Stomach (tissue), 9 donors: ENCODE measurements around the gene NEUROG2. TPM values are rescaled to one million over a fixed set of nuclear protein-coding genes. Genes with fewer than 3 reads are reported as not detected.
"Not testable (repeated sequence)": the region's sequence is repeated elsewhere in the genome, so short reads cannot be mapped to it uniquely, and the experiment has no call there.

Experiments
- DNase-seq, 2 donors: peaks; one replicate each; pipeline versions ENCODE4 v3.0.0 to v3.0.0-alpha.2; 2013 to 2019
- H3K27ac ChIP-seq, 5 donors: fragments of 200-600 bp in 4 of 5; sonication (generic) in 4 of 5; one replicate each; pipeline ENCODE4 v1.5.1; 2013 to 2019; ENCODE audit warnings: mild to moderate bottlenecking in 1 of 5, moderate library complexity in 1 of 5
- H3K27me3 ChIP-seq, 3 donors: fragments of 200-600 bp; sonication (generic); one replicate each; pipeline ENCODE4 v1.5.1; 2017 to 2019; ENCODE audit warnings: mixed run types in 1 of 3
- H3K36me3 ChIP-seq, 4 donors: fragments of 200-600 bp; sonication (generic); 1 replicate in 3 of 4; 2 replicates in 1 of 4; pipeline ENCODE4 v1.5.1; 2016 to 2019
- H3K4me1 ChIP-seq, 4 donors: fragments of 200-600 bp; sonication (generic); one replicate each; pipeline ENCODE4 v1.5.1; 2016 to 2019
- H3K4me3 ChIP-seq, 4 donors: fragments of 200-600 bp; sonication (generic) in 3 of 4; one replicate each; pipeline ENCODE4 v1.5.1; 2016 to 2019; ENCODE audit warnings: mild to moderate bottlenecking in 1 of 4
- H3K9me3 ChIP-seq, 4 donors: fragments of 200-600 bp; sonication (generic); one replicate each; pipeline ENCODE4 v1.5.1; 2016 to 2019
- CTCF ChIP-seq, 7 experiments: fragments of 450-650 bp in 4 of 7; fragments of 200-600 bp in 3 of 7; sonication (generic) in 3 of 7; IDR thresholded peaks; one replicate each; pipeline ENCODE4 v1.5.1; 2016 to 2019; ENCODE audit warnings: antibody characterized with exemption in 7 of 7, control low read depth in 2 of 7, mild to moderate bottlenecking in 1 of 7
- EP300 ChIP-seq: sonication (generic); formaldehyde crosslinking; IDR thresholded peaks from one replicate; pipeline ENCODE4 v1.6.1; 2017; ENCODE audit warnings: antibody characterized with exemption
- POLR2A ChIP-seq, 4 donors: fragments of 450-650 bp; IDR thresholded peaks; one replicate each; pipeline ENCODE4 v1.6.1; 2016; ENCODE audit warnings: antibody characterized with exemption in 4 of 4, control low read depth in 2 of 4, mild to moderate bottlenecking in 1 of 4, moderate library complexity in 1 of 4
- POLR2AphosphoS5 ChIP-seq, 3 donors: sonication (generic); formaldehyde crosslinking; IDR thresholded peaks; one replicate each; pipeline ENCODE4 v1.6.1; 2016; ENCODE audit warnings: antibody characterized with exemption in 3 of 3
- WGBS, 5 donors: extraction: QIAGEN DNeasy Blood & Tissue Kit in 3 of 5; methylation state at CpG; one replicate each; pipeline versions ENCODE4 v1.1.5 to v1.1.7; 2013 to 2018; 5-methylcytosine and 5-hydroxymethylcytosine counted together
- intact Hi-C: fragments of 100-400 bp; cut with DNase I; formaldehyde crosslinking; loops from one replicate; pipeline ENCODE4 v1.15.1; 2023; ENCODE audit warnings: low total_unique reads
- polyA plus RNA-seq, 3 donors: library from polyadenylated mRNA; stranded (reverse); fragments of 200-250 nt; gene quantifications; one replicate each; pipeline ENCODE4 v1.2.3, GENCODE V29; 2013
- total RNA-seq, 5 donors: library from RNA; depleted of rRNA; stranded (reverse); fragments of >200 nt; gene quantifications; one replicate each; pipeline versions ENCODE4 v1.1.0 to v1.2.3, GENCODE V29; 2014 to 2016
- donor health status: healthy with polysubstance abuse.
- donor health status: Bipolar disorder and iron deficiency.
- donor health status: healthy.

NEUROG2 gene
- total and polyA plus RNA-seq, 8 donors = not detected

- intact Hi-C loops = no loop called here
- TF ChIP-seq EP300 (no peak), POLR2AphosphoS5 (IDR thresholded peaks at IDR 0.05) (no peak), POLR2A (IDR thresholded peaks at IDR 0.05) (no peak), CTCF (IDR thresholded peaks at IDR 0.05) (no peak)
- no peak overlapping the region for H3K4me3 ChIP-seq
- H3K27me3 ChIP-seq = no peaks in the 10 kb centered on the region
- H3K9me3 ChIP-seq = no peaks in the 10 kb centered on the region
- no peak overlapping the region for H3K27ac ChIP-seq
- H3K36me3 ChIP-seq = peaks cover 0 to 6% (median 0%) of the 10 kb centered on the region in 4 donors
- H3K4me1 ChIP-seq = no peaks in the 10 kb centered on the region
- no peak for DNase-seq
- WGBS, 5 donors = 59 to 92% (median 77%) methylated on average over 2 of the region's 2 CpGs
These were observed 44.1 kb upstream of the NEUROG2 start for GRCh38 chr4:112560084-112560483.

GRCh38 chr4:112559053-112559452 is 43.1 kb upstream of the NEUROG2 start:
- no peaks in the 10 kb centered on the region for H3K27me3 ChIP-seq
- H3K36me3 ChIP-seq = peaks cover 0 to 6% (median 0%) of the 10 kb centered on the region in 4 donors
- intact Hi-C loops = no loop called here
- no peak for DNase-seq
- H3K4me1 ChIP-seq = no peaks in the 10 kb centered on the region
- 92 to 99% (median 94%) methylated on average over 3 of the region's 3 CpGs for WGBS, 5 donors
- no peak for TF ChIP-seq POLR2A (IDR thresholded peaks at IDR 0.05)
- H3K4me3 ChIP-seq = no peak overlapping the region
- no peaks in the 10 kb centered on the region for H3K9me3 ChIP-seq
- H3K27ac ChIP-seq = no peak overlapping the region

GRCh38 chr4:112557676-112558411 is 41.9 kb upstream of the NEUROG2 start:
- Histone ChIP-seq H3K4me1 (no peaks in the 10 kb centered on the region), H3K9me3 (no peaks in the 10 kb centered on the region), H3K36me3 (peaks cover 0 to 6% (median 0%) of the 10 kb centered on the region in 4 donors), H3K4me3 (no peak overlapping the region), H3K27ac (no peak overlapping the region), H3K27me3 (no peaks in the 10 kb centered on the region)
- no peak for DNase-seq
- intact Hi-C loops = no loop called here
- TF ChIP-seq CTCF (IDR thresholded peaks at IDR 0.05) = no peak
- no peak for TF ChIP-seq POLR2A (IDR thresholded peaks at IDR 0.05)
- no peak for TF ChIP-seq EP300
- no peak for TF ChIP-seq POLR2AphosphoS5 (IDR thresholded peaks at IDR 0.05)
- 92 to 100% (median 96%) methylated on average over 2 of the region's 2 CpGs for WGBS, 5 donors

GRCh38 chr4:112554271-112554670 is 38.3 kb upstream of the NEUROG2 start:
- H3K4me1 ChIP-seq, H3K9me3 ChIP-seq, H3K4me3 ChIP-seq, intact Hi-C loops, H3K27ac ChIP-seq, H3K27me3 ChIP-seq, H3K36me3 ChIP-seq, DNase-seq: not testable (repeated sequence)
- WGBS, 5 donors = 93 to 100% (median 97%) methylated on average over 2 to 3 of the region's 3 CpGs

- Histone ChIP-seq H3K27ac (no peak overlapping the region), H3K4me3 (no peak overlapping the region), H3K36me3 (peaks cover 0 to 1% (median 0%) of the 10 kb centered on the region in 4 donors), H3K27me3 (no peaks in the 10 kb centered on the region), H3K9me3 (no peaks in the 10 kb centered on the region), H3K4me1 (no peaks in the 10 kb centered on the region)
- WGBS, 5 donors = 39 to 70% (median 47%) methylated on average over 2 of the region's 2 CpGs
- TF ChIP-seq POLR2A (IDR thresholded peaks at IDR 0.05) = no peak
- no peak for TF ChIP-seq CTCF (IDR thresholded peaks at IDR 0.05)
- no peak for TF ChIP-seq POLR2AphosphoS5 (IDR thresholded peaks at IDR 0.05)
- TF ChIP-seq EP300 = no peak
- intact Hi-C loops = no loop called here
- no peak for DNase-seq
These were observed 36.7 kb upstream of the NEUROG2 start for GRCh38 chr4:112552668-112553067.
